Inferior parietal cortex (tissue), 1 donor: ENCODE results near the gene KRT35.

Experiments
- DNase-seq: peaks from one replicate; pipeline ENCODE4 v3.0.0-alpha.2; 2016; ENCODE audit errors: extremely low spot score

KRT35 gene

GRCh38 chr17:41512546-41513167 is 31.7 kb upstream of the KRT35 start:
- no peak for DNase-seq

- no peak for DNase-seq
Observed at GRCh38 chr17:41511716-41512115, 30.8 kb upstream of the KRT35 start.

DNA sequence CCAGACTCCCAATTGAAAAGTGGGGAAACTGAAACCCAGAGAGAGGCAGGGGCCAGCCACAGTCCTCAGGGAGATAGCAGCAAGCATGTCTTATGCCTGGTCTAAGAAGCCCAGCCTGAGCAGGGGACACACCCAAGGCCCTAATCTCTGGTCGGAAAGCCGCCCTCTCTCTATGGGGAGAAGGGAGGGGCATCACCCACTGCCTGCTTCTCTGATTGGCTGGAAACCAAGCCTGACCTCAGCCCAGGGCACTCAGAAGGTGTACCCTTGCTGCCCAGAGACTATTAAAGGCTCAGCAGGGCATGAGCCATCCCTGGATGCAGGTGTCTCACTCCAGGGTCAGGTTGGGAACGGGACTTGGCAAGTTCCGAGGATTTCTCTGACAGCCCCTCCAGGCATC is 30.2 kb upstream of the KRT35 start:
- DNase-seq = no peak

- DNase-seq = no peak
Observed at GRCh38 chr17:41510251-41511065, 29.5 kb upstream of the KRT35 start.

DNA sequence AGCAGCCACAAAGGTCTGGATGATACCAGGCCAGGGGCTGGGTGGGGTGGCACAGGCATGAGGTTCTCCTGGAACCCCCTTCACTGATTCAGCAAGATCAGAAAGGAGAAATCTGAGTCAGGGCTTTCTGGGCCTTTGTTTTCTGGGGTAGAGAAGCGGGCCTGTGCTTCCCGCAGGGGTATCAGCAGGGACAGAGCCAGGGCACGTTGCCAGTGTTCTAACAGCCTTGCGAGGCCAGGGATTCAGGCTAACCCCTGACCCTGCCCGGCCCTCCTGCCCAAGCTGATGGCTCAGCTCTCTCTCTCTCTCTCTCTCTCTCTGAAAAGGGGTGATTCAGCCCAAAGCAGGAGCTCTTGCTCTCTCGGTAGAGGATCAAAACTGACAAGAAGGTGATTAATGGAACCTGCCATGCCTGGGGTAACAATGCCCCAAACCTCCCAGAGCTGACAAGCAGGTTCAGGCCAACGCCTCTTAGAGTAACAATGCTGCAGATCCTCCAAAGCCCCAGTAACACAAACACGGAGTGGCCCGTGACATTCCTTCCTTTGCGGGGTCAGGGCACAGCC is 26.4 kb upstream of the KRT35 start:
- no peak for DNase-seq

DNA sequence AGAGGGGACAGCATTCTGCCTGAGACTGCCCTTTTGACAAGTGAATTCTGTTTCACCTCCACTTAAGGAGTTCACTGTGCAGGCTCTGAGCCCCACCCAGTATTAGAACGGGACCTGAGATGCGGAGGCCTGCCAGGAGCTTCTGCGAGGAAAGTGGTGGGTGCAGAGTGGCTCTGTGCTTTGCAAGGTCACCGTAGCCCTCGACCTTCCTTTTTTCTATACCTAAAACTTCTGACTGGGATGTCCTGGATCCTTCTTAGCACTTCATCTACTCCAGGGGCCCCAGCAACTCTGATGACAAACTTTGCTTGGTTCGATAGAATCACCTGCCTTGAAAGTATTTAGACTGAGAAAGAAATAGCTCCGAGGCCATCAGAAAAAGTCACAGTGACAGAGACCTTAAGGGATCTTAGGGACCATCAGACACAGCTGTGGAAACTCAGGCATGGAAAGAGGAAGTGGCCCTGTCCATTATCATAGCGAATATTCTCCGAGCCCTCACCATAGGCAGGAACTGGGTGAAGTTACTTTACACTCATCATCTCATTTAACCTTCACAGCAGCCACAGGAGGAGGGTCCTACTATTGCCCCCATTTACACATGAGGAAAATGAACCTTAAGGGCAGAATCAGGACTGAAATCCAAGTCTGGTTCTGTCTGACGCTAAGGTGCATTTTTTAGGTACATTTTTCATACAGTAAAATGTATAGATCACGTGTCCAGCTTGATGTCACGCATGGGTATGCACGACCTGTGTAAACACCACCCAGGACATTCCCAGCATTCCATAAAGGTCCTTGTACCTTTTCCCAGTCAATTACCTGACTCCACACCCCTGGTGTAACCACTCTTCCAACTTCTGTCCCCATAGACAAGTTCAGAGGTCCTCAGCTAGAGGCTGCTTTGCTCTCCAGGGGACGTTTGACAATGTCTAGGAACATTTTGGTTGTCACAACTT is 25.1 kb upstream of the KRT35 start:
- DNase-seq = no peak

- DNase-seq = no peak
Observed at GRCh38 chr17:41505007-41505808, 24.3 kb upstream of the KRT35 start, which contains the start of gene KRT13. Gene KRT13 (minus strand): TSS chr17:41505612. CDS start chr17:41505550, 62 bp downstream.

DNA sequence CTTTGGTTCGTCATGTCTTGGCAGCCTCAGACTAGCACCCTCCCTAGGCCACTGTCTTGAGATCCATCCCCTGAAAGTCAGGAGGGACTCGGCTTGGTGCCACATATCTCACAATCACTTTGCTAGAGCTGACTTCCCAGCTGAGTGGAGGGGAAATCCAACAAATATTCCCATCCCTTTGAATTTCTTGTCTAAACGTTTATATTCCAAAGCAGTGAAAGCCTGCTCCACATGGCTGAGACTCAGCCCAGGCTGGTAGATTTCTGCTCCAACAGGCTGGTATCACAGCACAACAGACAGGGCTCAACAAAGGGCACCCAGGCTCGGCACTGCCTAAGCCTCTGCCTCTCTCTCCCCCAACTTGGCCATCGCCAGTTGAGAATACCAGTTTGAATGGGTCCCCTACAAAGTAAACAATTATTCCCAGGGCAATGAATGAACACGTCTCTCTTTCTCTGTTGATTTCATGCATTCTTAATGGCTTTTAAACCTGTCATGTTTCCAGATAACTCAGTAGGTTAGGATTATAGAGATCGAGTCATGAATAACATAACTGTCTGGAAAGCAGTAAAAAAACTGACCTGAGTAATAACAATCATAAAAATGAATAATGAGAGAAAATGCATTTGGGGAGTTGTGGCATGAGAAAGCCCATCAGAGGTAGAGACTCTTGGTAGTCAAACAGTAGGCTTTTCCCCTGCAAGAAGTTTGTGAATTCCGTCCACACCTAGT is 23.5 kb upstream of the KRT35 start:
- no peak for DNase-seq

GRCh38 chr17:41503202-41503601 is 22.3 kb upstream of the KRT35 start:
- no peak for DNase-seq

DNA sequence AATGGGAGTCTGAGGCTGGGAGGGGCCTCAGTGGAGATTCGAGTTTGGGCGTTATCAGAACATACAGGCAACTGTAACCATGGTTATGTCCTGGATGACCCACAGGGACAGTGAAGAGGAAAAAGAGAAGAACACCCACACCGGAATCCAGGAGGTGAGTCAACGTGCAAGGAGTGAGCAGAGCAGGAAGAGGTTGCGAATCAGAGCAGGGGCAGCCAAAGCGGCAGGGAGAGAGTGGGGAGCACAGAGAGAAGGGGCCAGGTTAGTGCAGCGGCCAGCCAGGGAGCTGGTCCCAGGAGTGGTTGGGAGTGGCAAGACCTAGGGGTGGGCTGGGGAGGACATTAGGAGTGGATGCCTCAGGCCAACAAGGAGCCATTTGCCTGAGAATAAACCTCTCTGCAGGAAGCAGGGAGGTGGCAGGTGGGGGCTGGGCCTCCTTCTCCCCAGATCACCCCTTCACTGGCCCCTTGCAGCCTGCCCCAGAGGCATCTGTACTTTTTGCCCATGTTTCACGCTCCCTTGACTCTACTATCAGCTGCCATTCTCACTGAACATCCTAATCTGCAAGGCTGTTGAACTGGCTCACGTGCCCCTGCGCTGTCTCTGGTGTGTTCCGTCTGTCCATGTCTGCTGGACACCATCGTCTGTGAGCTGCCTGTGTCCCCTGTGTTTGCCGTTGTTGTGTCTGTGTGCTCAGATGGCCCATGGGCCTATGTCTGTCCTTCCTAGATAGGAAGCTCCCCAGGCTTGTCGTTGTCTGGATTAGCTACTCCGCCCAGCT is 19.4 kb upstream of the KRT35 start:
- no peak for DNase-seq

DNA sequence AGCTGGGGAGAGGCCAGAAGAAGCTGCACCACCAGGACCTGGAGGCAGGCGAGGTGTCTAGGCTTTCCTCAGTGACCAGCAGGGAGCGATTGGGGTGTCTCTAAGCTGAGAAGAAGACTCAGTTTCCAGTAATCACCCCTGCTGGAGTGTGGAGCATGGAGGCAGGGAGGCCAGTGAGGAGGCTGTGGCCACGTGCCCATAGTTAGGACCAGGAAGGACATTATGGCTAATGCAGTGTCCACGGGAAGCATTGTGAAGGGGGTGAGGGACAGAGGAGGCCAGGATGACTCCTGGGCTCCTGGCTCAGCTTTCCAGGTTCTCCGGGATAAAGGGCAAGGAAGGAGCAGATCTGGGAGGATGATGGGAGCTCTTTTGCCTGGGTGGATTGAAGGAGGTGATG is 18.8 kb upstream of the KRT35 start:
- DNase-seq = no peak

- no peak for DNase-seq
Observed at GRCh38 chr17:41498276-41498675, 17.3 kb upstream of the KRT35 start.

- DNase-seq = peak; percentile 11
Observed at GRCh38 chr17:41496803-41497484, 16.0 kb upstream of the KRT35 start.

GRCh38 chr17:41494524-41494923 is 13.6 kb upstream of the KRT35 start:
- no peak for DNase-seq

- DNase-seq = no peak
Observed at GRCh38 chr17:41492771-41493170, 11.8 kb upstream of the KRT35 start.

DNA sequence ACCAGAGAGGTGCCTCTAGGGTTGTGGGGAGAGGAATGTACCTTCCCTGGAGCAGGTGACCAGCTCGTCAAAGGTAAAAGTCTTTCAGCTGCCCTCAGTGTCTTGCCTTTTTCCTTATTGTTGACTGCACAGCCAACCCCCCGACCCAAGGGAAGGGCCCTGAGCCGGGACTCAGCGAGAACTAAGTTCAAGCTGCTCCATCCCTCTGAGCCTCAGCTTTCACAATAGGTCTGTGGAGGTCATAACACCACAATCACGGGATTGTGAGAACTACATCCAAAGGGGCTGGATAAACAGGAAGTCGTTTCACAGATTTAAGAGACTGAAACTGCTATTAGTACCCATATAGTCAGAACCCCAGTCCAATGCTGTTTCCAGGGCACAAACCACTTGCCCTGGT is 11.4 kb upstream of the KRT35 start:
- no peak for DNase-seq

- no peak for DNase-seq
Observed at GRCh38 chr17:41491476-41491875, 10.5 kb upstream of the KRT35 start.

GRCh38 chr17:41490000-41490990 is 9.3 kb upstream of the KRT35 start:
- DNase-seq = no peak
